CD8-positive, alpha-beta memory T cell (primary cell): Measurements from ENCODE around the gene SCFD2. TPM values are rescaled to one million over a fixed set of nuclear protein-coding genes. Genes with fewer than 3 reads are reported as not detected.

Source experiments
- CTCF ChIA-PET: fragments of 350-600 bp; sonication (Branson Sonifier 250); formaldehyde crosslinking; loops from one replicate; lab custom pipeline; 2021; ENCODE audit warnings: antibody characterized with exemption; lab: Charles Lee
- POLR2A ChIA-PET: fragments of 350-600 bp; sonication (Branson Sonifier 250); formaldehyde crosslinking; loops from one replicate; lab custom pipeline; 2021; ENCODE audit warnings: antibody characterized with exemption; lab: Charles Lee
- DNase-seq, 5 donors: peaks; one replicate each; pipeline versions ENCODE4 v3.0.0 to v3.0.0-alpha.2; 2020 to 2022; ENCODE audit warnings: mixed read lengths in 1 of 5
- H3K27ac ChIP-seq: one replicate; pipeline ENCODE4 v1.7.0; 2013; ENCODE audit warnings: low read depth, mild to moderate bottlenecking, low read length, moderate library complexity
- H3K27me3 ChIP-seq: 2 replicates; pipeline ENCODE4 v1.7.0; 2013; ENCODE audit warnings: low read length, mild to moderate bottlenecking; ENCODE audit not compliant: insufficient read depth, poor library complexity, severe bottlenecking
- H3K36me3 ChIP-seq: 2 replicates; pipeline ENCODE4 v1.7.0; 2013; ENCODE audit warnings: mild to moderate bottlenecking, low read length, moderate library complexity; ENCODE audit not compliant: insufficient read depth
- H3K4me1 ChIP-seq: 2 replicates; pipeline ENCODE4 v1.7.0; 2013; ENCODE audit warnings: mild to moderate bottlenecking, low read length, moderate library complexity; ENCODE audit not compliant: insufficient read depth
- H3K4me3 ChIP-seq: 2 replicates; pipeline ENCODE4 v1.7.0; 2013; ENCODE audit warnings: mild to moderate bottlenecking, low read length
- H3K9me3 ChIP-seq: 2 replicates; pipeline ENCODE4 v1.7.0; 2013; ENCODE audit warnings: mild to moderate bottlenecking, low read length
- H3K27ac Mint-ChIP-seq, 8 donors: one replicate each; pipeline ENCODE4 v1.8.0; 2020 to 2021; ENCODE audit warnings: mixed read lengths in 8 of 8, mild to moderate bottlenecking in 6 of 8, inconsistent platforms in 3 of 8, moderate library complexity in 3 of 8
- H3K27me3 Mint-ChIP-seq, 2 donors: one replicate each; pipeline ENCODE4 v1.8.0; 2020 to 2021; ENCODE audit warnings: mixed read lengths in 2 of 2, mild to moderate bottlenecking in 1 of 2, moderate library complexity in 1 of 2
- H3K36me3 Mint-ChIP-seq, 3 donors: one replicate each; pipeline ENCODE4 v1.8.0; 2020 to 2021; ENCODE audit warnings: mixed read lengths in 3 of 3, inconsistent platforms in 1 of 3, mild to moderate bottlenecking in 1 of 3
- H3K4me1 Mint-ChIP-seq, 3 donors: one replicate each; pipeline ENCODE4 v1.8.0; 2020 to 2021; ENCODE audit warnings: mixed read lengths in 3 of 3, inconsistent platforms in 1 of 3, mild to moderate bottlenecking in 1 of 3
- H3K4me3 Mint-ChIP-seq, 7 donors: one replicate each; pipeline ENCODE4 v1.8.0; 2020 to 2021; ENCODE audit warnings: mixed read lengths in 7 of 7, mild to moderate bottlenecking in 6 of 7, moderate library complexity in 4 of 7, inconsistent platforms in 2 of 7
- H3K9me3 Mint-ChIP-seq, 5 donors: one replicate each; pipeline ENCODE4 v1.8.0; 2020 to 2022; ENCODE audit warnings: mixed read lengths in 5 of 5, mild to moderate bottlenecking in 3 of 5, moderate library complexity in 2 of 5, inconsistent platforms in 1 of 5
- polyA plus RNA-seq: library from polyadenylated mRNA; unstranded; fragments of 300-500 nt; fragmentation: Illumina TruSeq; gene quantifications from one replicate; pipeline ENCODE4 v1.2.3, GENCODE V29; 2021
- total RNA-seq, 2 experiments: library from RNA; stranded (reverse); gene quantifications; one replicate each; pipeline ENCODE4 v1.2.3, GENCODE V29; 2021

Gene SCFD2
- total and polyA plus RNA-seq, 3 experiments from 2014 or later = 18.1 to 29.1 (median 25.7) TPM

DNA sequence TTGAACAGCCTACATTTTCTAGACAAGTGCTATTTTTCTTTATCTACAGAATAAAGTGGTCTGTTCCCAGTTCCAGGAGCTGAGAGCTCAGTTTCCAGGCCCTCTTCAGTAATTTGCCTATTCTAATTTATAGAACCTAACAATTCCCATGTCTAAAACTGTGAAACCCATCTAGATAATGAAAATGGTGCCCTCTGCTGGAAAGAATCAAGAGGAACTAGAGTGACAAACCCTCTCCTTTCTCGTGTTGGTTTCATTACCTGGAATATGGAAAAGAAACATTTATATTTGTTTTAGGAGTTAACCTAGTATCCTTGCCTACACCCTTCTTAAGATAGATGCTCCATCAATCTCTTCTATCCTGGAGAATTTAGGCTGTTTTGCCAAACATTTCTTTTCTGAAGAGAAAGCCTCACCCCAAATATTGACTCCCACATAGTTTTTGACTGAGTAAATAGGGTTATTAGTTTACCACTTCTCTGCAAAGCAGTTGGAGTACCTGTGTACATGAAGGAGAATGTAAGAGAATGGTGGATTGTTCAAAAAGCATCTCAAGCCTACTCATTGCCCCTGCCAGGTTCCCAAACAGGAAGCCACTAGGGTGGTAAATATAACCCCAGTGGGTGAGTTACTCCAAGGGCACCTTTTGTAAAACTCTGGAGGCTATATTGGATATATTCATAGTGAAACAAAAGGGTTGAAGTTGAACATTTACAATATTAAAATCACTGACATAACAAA is 382.1 kb downstream of the SCFD2 start:
- Mint-ChIP-seq H3K27me3 (no peaks in the 10 kb centered on the region), H3K4me1 (no peaks in the 10 kb centered on the region), H3K4me3 (no peak overlapping the region), H3K27ac (no peak overlapping the region), H3K36me3 (peaks cover 0 to 3% (median 1%) of the 10 kb centered on the region in 3 donors), H3K9me3 (no peaks in the 10 kb centered on the region)
- POLR2A ChIA-PET = no interaction called here
- H3K4me1 ChIP-seq = no peaks in the 10 kb centered on the region
- H3K27ac ChIP-seq = no peak overlapping the region
- DNase-seq = peak in 2 of 5 donors; percentile 8 to 35
- no peaks in the 10 kb centered on the region for H3K9me3 ChIP-seq
- H3K4me3 ChIP-seq = no peak overlapping the region
- H3K27me3 ChIP-seq = no peaks in the 10 kb centered on the region
- CTCF ChIA-PET = interaction anchor here (0.9 to 1.2 kb wide), 3 partner anchors 326 to 608 kb away, joined by 3 to 13 read pairs (median 3); no protein-coding TSS in a partner anchor
- H3K36me3 ChIP-seq = no peaks in the 10 kb centered on the region

DNA sequence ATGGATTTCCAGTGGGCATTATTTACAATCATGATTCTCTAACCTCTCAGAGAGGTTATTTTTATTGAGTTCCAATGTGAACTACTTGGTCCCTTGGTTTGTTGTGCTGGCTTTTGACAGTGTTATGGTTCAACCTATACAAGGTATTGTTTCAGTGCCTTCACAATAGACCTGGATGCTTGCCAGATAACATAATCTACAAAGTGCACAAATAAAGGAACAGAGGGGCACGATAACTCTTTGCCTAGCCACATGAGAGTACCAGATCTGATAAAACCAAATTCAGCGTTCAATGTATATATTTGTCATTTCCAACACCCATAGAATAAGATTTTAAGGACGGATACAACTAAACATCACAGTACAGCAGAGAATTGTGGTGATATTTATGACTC is 382.9 kb downstream of the SCFD2 start:
- no peak for DNase-seq
- H3K4me3 ChIP-seq = no peak overlapping the region
- H3K27me3 ChIP-seq = no peaks in the 10 kb centered on the region
- Mint-ChIP-seq H3K27me3 (no peaks in the 10 kb centered on the region), H3K36me3 (peaks cover 0 to 4% (median 2%) of the 10 kb centered on the region in 3 donors), H3K9me3 (no peaks in the 10 kb centered on the region), H3K4me3 (no peak overlapping the region), H3K27ac (no peak overlapping the region), H3K4me1 (no peaks in the 10 kb centered on the region)
- no peak overlapping the region for H3K27ac ChIP-seq
- no peaks in the 10 kb centered on the region for H3K4me1 ChIP-seq
- ChIA-PET CTCF (interaction anchor here (0.9 to 1.2 kb wide), 5 partner anchors 325 to 609 kb away, joined by 3 to 13 read pairs (median 3); no protein-coding TSS in a partner anchor), POLR2A (no interaction called here)
- H3K9me3 ChIP-seq = no peaks in the 10 kb centered on the region
- no peaks in the 10 kb centered on the region for H3K36me3 ChIP-seq

DNA sequence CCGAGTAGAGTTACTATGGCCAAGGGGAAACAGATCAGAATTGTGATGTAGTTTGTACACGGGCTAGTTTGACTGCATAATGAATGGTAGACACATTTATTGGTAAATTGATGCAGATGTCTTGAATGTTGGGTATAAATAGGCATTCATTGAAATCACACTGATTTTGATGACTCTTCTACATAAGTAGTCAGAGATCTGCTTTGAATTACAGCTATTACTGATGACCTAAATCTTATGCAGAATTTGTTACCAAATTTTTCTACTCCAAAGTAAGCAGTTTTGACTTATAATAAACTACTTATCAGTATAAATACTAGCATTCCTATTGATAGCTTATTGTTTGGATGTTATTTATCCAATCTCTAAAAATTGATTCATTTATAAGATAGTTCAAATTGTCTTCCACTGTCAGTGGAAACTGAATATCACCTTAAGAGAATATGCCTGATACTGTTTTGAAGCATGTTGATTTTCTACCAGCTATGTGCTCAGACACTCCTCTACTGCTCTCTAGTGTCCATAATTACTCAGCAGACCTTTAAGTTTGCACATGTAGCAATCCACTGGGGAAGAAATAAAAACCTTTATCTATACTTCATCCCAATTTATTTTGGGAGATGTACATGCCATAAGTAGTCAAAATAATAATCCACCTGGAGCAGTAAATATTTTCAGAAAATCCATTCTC is 383.5 kb downstream of the SCFD2 start:
- CTCF ChIA-PET = interaction anchor here (1.0 to 1.2 kb wide), 3 partner anchors 394 to 608 kb away, joined by 3 to 13 read pairs (median 4); no protein-coding TSS in a partner anchor

DNA sequence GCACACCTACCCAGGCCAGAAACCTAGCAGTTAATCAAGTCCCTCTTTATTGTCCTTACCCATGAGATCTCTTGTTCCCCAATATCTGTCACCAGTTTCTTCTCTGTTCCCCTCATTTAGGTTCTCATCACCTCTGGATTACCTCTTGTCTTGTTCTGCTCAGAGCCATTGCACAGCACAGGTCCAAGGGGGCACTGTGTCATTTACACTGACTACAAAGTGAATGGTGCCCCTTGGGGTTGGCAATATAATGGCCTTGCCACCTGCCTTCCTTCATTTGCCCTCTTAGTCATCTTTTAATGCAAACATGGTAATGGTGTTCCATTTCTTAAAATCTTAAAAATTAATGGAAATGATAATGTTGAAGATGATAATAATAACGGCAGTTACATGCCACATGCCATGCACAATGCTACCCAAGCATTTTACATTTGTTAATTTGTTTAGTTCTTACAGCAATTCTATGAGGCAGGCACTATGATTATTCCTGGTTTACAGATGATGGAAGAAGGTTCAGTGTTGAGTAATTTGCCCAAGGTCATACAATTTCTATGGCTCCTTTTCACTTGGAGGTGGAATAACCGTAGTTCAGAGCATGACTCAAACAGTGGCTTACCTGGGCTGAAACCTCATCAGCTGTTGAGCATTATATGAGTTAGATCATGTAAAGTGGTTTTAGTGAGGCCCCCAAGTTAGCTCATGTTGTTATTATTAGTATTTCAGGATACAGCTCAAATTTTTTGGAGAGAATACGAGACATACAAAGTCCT is 385.9 kb downstream of the SCFD2 start:
- H3K27ac Mint-ChIP-seq = peak overlapping the region in 1 of 8 donors; percentile 64
- H3K27ac ChIP-seq = no peak overlapping the region
- ChIA-PET CTCF (interaction anchor here (1.3 to 1.4 kb wide), 2 partner anchors 392 to 435 kb away, joined by 3 to 4 read pairs; no protein-coding TSS in a partner anchor), POLR2A (no interaction called here)
- no peaks in the 10 kb centered on the region for H3K27me3 ChIP-seq
- H3K27me3 Mint-ChIP-seq = no peaks in the 10 kb centered on the region
- no peak overlapping the region for H3K4me3 ChIP-seq
- no peaks in the 10 kb centered on the region for H3K9me3 ChIP-seq
- DNase-seq = no peak
- peaks cover 0 to 4% (median 0%) of the 10 kb centered on the region in 3 donors for H3K36me3 Mint-ChIP-seq
- no peak overlapping the region for H3K4me3 Mint-ChIP-seq
- H3K36me3 ChIP-seq = no peaks in the 10 kb centered on the region
- H3K9me3 Mint-ChIP-seq = peaks cover 0 to 5% (median 2%) of the 10 kb centered on the region in 5 donors
- H3K4me1 ChIP-seq = no peaks in the 10 kb centered on the region
- no peaks in the 10 kb centered on the region for H3K4me1 Mint-ChIP-seq

More for the DNA sequence above, 383.5 kb downstream of the SCFD2 start:
- Histone ChIP-seq H3K27ac (no peak overlapping the region), H3K4me1 (no peaks in the 10 kb centered on the region), H3K27me3 (no peaks in the 10 kb centered on the region), H3K4me3 (no peak overlapping the region), H3K36me3 (no peaks in the 10 kb centered on the region), H3K9me3 (no peaks in the 10 kb centered on the region)
- Mint-ChIP-seq H3K4me3 (no peak overlapping the region), H3K4me1 (no peaks in the 10 kb centered on the region), H3K9me3 (no peaks in the 10 kb centered on the region), H3K27ac (no peak overlapping the region), H3K36me3 (peaks cover 0 to 4% (median 0%) of the 10 kb centered on the region in 3 donors), H3K27me3 (no peaks in the 10 kb centered on the region)
- POLR2A ChIA-PET = no interaction called here
- DNase-seq = no peak

DNA sequence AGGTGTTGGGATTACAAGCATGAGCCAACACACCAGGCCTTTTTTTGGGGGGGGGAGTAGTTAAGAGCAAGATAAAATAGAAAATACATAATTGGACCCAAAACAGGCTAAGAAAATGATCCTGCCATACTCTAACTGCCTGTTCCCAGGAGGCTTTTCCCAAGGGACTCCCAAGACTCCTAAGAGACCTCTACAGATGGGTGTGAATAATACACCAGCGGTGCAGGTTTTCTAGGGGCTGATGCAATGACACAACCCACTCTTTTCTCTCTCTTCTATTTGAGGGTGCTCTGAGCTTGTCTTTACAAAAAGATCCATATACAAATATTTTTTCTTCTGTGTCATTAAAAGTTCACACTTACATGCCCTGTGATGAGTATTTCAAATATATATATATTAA is 386.8 kb downstream of the SCFD2 start:
- Mint-ChIP-seq H3K4me3 (no peak overlapping the region), H3K27me3 (no peaks in the 10 kb centered on the region), H3K36me3 (peaks cover 0 to 4% (median 0%) of the 10 kb centered on the region in 3 donors), H3K4me1 (no peaks in the 10 kb centered on the region), H3K9me3 (peaks cover 0 to 6% (median 2%) of the 10 kb centered on the region in 5 donors), H3K27ac (no peak overlapping the region)
- ChIA-PET POLR2A (no interaction called here), CTCF (no interaction called here)
- Histone ChIP-seq H3K4me3 (no peak overlapping the region), H3K27ac (no peak overlapping the region), H3K9me3 (no peaks in the 10 kb centered on the region), H3K4me1 (no peaks in the 10 kb centered on the region), H3K27me3 (no peaks in the 10 kb centered on the region), H3K36me3 (no peaks in the 10 kb centered on the region)
- no peak for DNase-seq

DNA sequence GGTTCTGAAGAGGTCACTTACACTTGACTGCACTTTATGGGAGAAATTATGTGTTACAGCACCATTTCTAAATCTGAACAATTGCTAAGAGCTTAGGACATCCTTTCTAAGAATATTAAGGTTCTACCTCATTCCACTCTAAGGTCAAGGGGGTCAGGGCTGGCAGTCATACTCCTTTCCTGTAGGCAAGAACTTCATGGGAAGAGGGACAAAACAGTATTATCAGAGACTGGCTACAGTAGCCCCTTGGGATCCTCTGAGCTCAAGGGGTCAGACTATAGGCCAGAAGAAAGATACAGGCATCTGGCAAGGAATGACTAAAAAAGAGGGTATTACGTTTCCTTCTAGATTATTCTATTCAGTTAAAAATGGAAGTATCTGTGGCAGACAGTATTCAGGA is 388.6 kb downstream of the SCFD2 start:
- H3K27ac Mint-ChIP-seq = peak overlapping the region in 1 of 8 donors; percentile 36
- no peak overlapping the region for H3K4me3 ChIP-seq
- ChIA-PET POLR2A (no interaction called here), CTCF (no interaction called here)
- no peaks in the 10 kb centered on the region for H3K4me1 Mint-ChIP-seq
- no peaks in the 10 kb centered on the region for H3K9me3 ChIP-seq
- peaks cover 0 to 6% (median 2%) of the 10 kb centered on the region in 5 donors for H3K9me3 Mint-ChIP-seq
- H3K36me3 ChIP-seq = no peaks in the 10 kb centered on the region
- no peak overlapping the region for H3K27ac ChIP-seq
- H3K4me3 Mint-ChIP-seq = no peak overlapping the region
- H3K4me1 ChIP-seq = no peaks in the 10 kb centered on the region
- no peaks in the 10 kb centered on the region for H3K27me3 ChIP-seq
- DNase-seq = no peak
- peaks cover 0 to 9% (median 1%) of the 10 kb centered on the region in 3 donors for H3K36me3 Mint-ChIP-seq
- H3K27me3 Mint-ChIP-seq = no peaks in the 10 kb centered on the region

DNA sequence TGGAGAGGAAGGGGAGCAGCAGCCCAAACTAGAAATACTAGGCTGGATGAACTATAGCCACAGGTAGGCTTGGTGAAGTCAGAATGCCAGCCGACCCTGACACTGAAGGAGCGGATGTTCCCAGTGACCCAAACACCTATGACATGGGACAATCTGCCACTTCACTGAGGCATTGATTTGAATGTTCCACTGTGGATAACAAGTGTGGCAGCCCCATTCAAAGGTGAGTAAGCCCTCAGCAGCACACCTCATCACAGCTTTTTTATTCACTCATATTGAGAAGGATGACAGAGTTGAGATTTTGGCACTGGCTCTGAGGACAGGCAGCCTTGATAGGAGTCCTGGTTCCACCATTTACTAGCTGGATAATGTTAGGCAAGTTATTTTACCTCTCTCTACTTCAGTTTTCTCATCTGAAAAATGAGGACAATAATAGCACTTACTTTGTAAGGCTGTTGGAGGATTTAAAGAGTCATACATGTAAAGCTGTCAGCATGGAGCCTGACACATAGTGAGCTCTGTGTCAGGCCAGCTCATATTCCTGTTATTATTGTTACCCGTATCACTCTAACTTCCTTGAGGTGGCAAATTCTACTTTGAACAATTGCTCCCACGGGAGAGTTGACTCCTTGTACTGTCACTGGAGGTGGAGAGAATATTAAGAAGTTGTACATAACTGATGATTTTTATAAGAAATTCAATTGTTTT is 389.2 kb downstream of the SCFD2 start:
- no peak overlapping the region for H3K4me3 ChIP-seq
- Mint-ChIP-seq H3K27ac (no peak overlapping the region), H3K9me3 (peaks cover 0 to 6% (median 4%) of the 10 kb centered on the region in 5 donors), H3K4me3 (no peak overlapping the region), H3K4me1 (no peaks in the 10 kb centered on the region), H3K36me3 (peaks cover 0 to 14% (median 1%) of the 10 kb centered on the region in 3 donors), H3K27me3 (no peaks in the 10 kb centered on the region)
- no peak overlapping the region for H3K27ac ChIP-seq
- no peaks in the 10 kb centered on the region for H3K27me3 ChIP-seq
- H3K9me3 ChIP-seq = no peaks in the 10 kb centered on the region
- ChIA-PET POLR2A (no interaction called here), CTCF (no interaction called here)
- no peaks in the 10 kb centered on the region for H3K4me1 ChIP-seq
- H3K36me3 ChIP-seq = no peaks in the 10 kb centered on the region
- DNase-seq = no peak
